T-cell (primary cell): ENCODE results near the gene CNTNAP5. TPM values are rescaled to one million over a fixed set of nuclear protein-coding genes. Genes with fewer than 3 reads are reported as not detected.
"Not testable (repeated sequence)": the region's sequence is repeated elsewhere in the genome, so short reads cannot be mapped to it uniquely, and the experiment has no call there.

Experiments used
- ATAC-seq, 4 experiments: fragments of 200-7000 bp in 3 of 4; fragments of 150-1000 bp in 1 of 4; cut with Tn5 transposase; replicated peaks in 1 of 4; 1 replicate in 3 of 4; 2 replicates in 1 of 4; pipeline ENCODE4 v1.10.0; 2021; ENCODE audit warnings: moderate library complexity in 3 of 4, mild to moderate bottlenecking in 2 of 4, moderate number of reproducible peaks in 1 of 4
- CTCF ChIA-PET, 2 donors: fragments of 300-600 bp; sonication (Branson Sonifier 250); formaldehyde crosslinking; loops; one replicate each; lab custom pipeline; 2022; ENCODE audit warnings: antibody characterized with exemption in 2 of 2; lab: Charles Lee
- POLR2A ChIA-PET, 2 donors: fragments of 300-600 bp; sonication (Branson Sonifier 250); formaldehyde crosslinking; loops; one replicate each; lab custom pipeline; 2022; ENCODE audit warnings: antibody characterized with exemption in 2 of 2; lab: Charles Lee
- DNase-seq, 35 experiments: peaks; one replicate each; pipeline versions ENCODE4 v3.0.0 to v3.0.0-alpha.2; 2013 to 2023
- H3K27ac ChIP-seq: one replicate; pipeline ENCODE4 v1.5.1; 2013; ENCODE audit warnings: low read length
- H3K27me3 ChIP-seq, 2 experiments: replicated peaks in 1 of 2; 1 replicate in 1 of 2; 2 replicates in 1 of 2; pipeline versions ENCODE4 v1.6.1 to v1.7.0; 2013; ENCODE audit warnings: low read length in 1 of 2, mixed read lengths in 1 of 2; ENCODE audit not compliant: control insufficient read depth in 2 of 2, insufficient read depth in 2 of 2; ENCODE audit errors: extremely low read depth in 1 of 2
- H3K36me3 ChIP-seq, 2 donors: 1 replicate in 1 of 2; 2 replicates in 1 of 2; pipeline versions ENCODE4 v1.6.1 to v1.7.0; 2013; ENCODE audit warnings: low read length in 1 of 2; ENCODE audit not compliant: control insufficient read depth in 2 of 2, insufficient read depth in 1 of 2; ENCODE audit errors: extremely low read depth in 1 of 2
- H3K4me1 ChIP-seq, 2 experiments: 1 replicate in 1 of 2; 2 replicates in 1 of 2; pipeline versions ENCODE4 v1.6.1 to v1.7.0; 2013; ENCODE audit warnings: low read length in 2 of 2, mixed read lengths in 1 of 2; ENCODE audit not compliant: insufficient read depth in 2 of 2, control insufficient read depth in 1 of 2; ENCODE audit errors: extremely low read depth in 1 of 2
- H3K4me3 ChIP-seq, 2 donors: 1 replicate in 1 of 2; 2 replicates in 1 of 2; pipeline versions ENCODE4 v1.5.1 to v1.7.0; 2013; ENCODE audit warnings: mild to moderate bottlenecking in 2 of 2, low read length in 1 of 2, moderate library complexity in 1 of 2; ENCODE audit not compliant: control insufficient read depth in 1 of 2; ENCODE audit errors: extremely low read depth in 1 of 2
- H3K9me3 ChIP-seq: 2 replicates; pipeline ENCODE4 v1.7.0; 2013
- H3K27ac Mint-ChIP-seq, 2 donors: one replicate each; pipeline ENCODE4 v1.8.0; 2020 to 2021; ENCODE audit warnings: mild to moderate bottlenecking in 2 of 2, mixed read lengths in 2 of 2
- H3K27me3 Mint-ChIP-seq, 2 donors: one replicate each; pipeline ENCODE4 v1.8.0; 2021 to 2022; ENCODE audit warnings: mixed read lengths in 2 of 2
- H3K36me3 Mint-ChIP-seq: one replicate; pipeline ENCODE4 v1.8.0; 2021; ENCODE audit warnings: mixed read lengths
- H3K4me1 Mint-ChIP-seq, 3 donors: one replicate each; pipeline ENCODE4 v1.8.0; 2020 to 2022; ENCODE audit warnings: mixed read lengths in 3 of 3, mild to moderate bottlenecking in 1 of 3
- H3K4me3 Mint-ChIP-seq, 3 donors: one replicate each; pipeline ENCODE4 v1.8.0; 2020 to 2022; ENCODE audit warnings: mild to moderate bottlenecking in 3 of 3, mixed read lengths in 3 of 3, moderate library complexity in 3 of 3
- H3K9me3 Mint-ChIP-seq, 3 donors: one replicate each; pipeline ENCODE4 v1.8.0; 2020 to 2022; ENCODE audit warnings: mixed read lengths in 3 of 3
- WGBS: methylation state at CpG from one replicate; pipeline ENCODE4 v1.1.5; 2013; ENCODE audit warnings: missing lambda C conversion rate; ENCODE audit not compliant: insufficient coverage; 5-methylcytosine and 5-hydroxymethylcytosine counted together
- total RNA-seq, 35 experiments: library from RNA in 6 of 35; stranded (reverse) in 6 of 35; fragments of 120-200 nt in 1 of 35; gene quantifications; one replicate each; pipeline versions ENCODE4 v1.2.1 to v1.2.4 and lab custom pipeline; 2013 to 2026

Gene CNTNAP5
- total RNA-seq, 5 donors from 2014 or later (not counting 1 experiment from before 2014, with no cell fraction given), result not detected

DNA sequence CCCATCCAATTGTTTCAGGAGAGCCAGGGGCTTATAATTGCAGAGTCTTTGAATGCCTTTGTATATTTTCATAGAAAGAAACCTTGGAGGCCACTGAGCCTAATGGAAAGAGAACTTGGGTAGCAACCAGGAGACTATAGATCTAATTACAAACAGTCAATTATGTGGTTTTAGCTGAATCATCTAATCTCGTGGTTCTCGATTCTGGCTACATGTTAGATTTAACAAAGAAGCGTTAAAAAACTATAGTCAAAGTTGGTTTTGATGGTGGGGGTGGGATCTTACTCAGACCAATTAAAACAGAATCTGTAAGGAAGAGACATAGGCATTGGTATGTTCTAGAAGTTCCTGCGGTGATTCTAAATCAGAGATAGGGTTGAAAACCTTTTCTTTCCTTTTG is 344.1 kb downstream of the CNTNAP5 start:
- Mint-ChIP-seq H3K4me3 (no peak overlapping the region), H3K4me1 (no peaks in the 10 kb centered on the region), H3K36me3 (no peaks in the 10 kb centered on the region), H3K9me3 (peaks cover 4 to 17% (median 15%) of the 10 kb centered on the region in 3 donors), H3K27me3 (no peaks in the 10 kb centered on the region), H3K27ac (no peak overlapping the region)
- Histone ChIP-seq H3K36me3 (no peaks in the 10 kb centered on the region), H3K9me3 (no peaks in the 10 kb centered on the region), H3K27me3 (no peaks in the 10 kb centered on the region), H3K4me1 (no peaks in the 10 kb centered on the region), H3K27ac (no peak overlapping the region), H3K4me3 (no peak overlapping the region)
- ChIA-PET POLR2A (no interaction called here), CTCF (interaction anchor here in 1 of 2 donors (0.7 kb wide), 1 partner anchor 372 kb away, joined by 5 read pairs; no protein-coding TSS in a partner anchor)
- WGBS, result 83% methylated on average over 1 of the region's 4 CpGs
- DNase-seq (no peak), ATAC-seq (no peak)

- Histone ChIP-seq H3K9me3 (no peaks in the 10 kb centered on the region), H3K27ac (no peak overlapping the region), H3K36me3 (no peaks in the 10 kb centered on the region), H3K4me1 (no peaks in the 10 kb centered on the region), H3K4me3 (no peak overlapping the region), H3K27me3 (no peaks in the 10 kb centered on the region)
- no peak for DNase-seq
- H3K9me3 Mint-ChIP-seq, result peaks cover 4 to 6% (median 5%) of the 10 kb centered on the region in 3 donors
- no peak overlapping the region for H3K27ac Mint-ChIP-seq
- H3K4me3 Mint-ChIP-seq, result no peak overlapping the region
- H3K4me1 Mint-ChIP-seq, result no peaks in the 10 kb centered on the region
- 87% methylated on average over 3 of the region's 3 CpGs for WGBS
- ATAC-seq, result no peak
- ChIA-PET CTCF (no interaction called here), POLR2A (no interaction called here)
- no peaks in the 10 kb centered on the region for H3K27me3 Mint-ChIP-seq
- H3K36me3 Mint-ChIP-seq, result no peaks in the 10 kb centered on the region
Measured at GRCh38 chr2:124380221-124380749, 355.2 kb downstream of the CNTNAP5 start.

DNA sequence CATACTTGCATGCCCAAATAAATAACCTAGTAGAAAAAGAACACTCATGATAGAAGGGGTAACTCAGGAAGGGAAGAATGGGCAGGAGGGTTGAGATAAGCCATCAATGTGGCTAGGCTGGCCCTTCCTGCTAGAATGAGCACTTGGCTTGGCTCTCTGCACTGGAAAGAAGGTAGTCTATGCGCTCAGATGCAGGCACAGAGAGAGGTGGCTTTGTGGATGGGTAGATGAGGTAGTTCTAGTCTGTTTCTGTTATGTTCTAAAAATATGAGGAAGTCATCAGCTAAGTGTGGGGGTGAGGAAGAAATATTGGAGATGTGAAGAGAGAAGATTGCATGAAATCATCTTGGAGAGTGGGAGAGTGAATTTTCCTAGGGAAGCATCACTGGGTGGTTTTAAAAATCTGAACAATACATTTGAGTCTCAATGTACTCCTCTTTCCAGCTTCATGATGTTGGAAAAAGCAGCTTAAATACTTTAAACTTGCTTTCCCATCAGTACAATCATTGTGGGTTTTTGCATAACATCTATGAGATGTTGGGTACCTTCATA is 357.1 kb downstream of the CNTNAP5 start:
- H3K27me3 ChIP-seq, result no peaks in the 10 kb centered on the region
- Mint-ChIP-seq H3K27ac (no peak overlapping the region), H3K4me1 (no peaks in the 10 kb centered on the region), H3K27me3 (no peaks in the 10 kb centered on the region), H3K36me3 (no peaks in the 10 kb centered on the region), H3K4me3 (no peak overlapping the region), H3K9me3 (peaks cover 5 to 8% (median 5%) of the 10 kb centered on the region in 3 donors)
- ATAC-seq (no peak), DNase-seq (no peak)
- H3K4me1 ChIP-seq, result no peaks in the 10 kb centered on the region
- H3K36me3 ChIP-seq, result no peaks in the 10 kb centered on the region
- POLR2A ChIA-PET, result no interaction called here
- 88% methylated on average over 1 of the region's 1 CpG for WGBS
- H3K4me3 ChIP-seq, result no peak overlapping the region
- CTCF ChIA-PET, result no interaction called here
- H3K9me3 ChIP-seq, result no peaks in the 10 kb centered on the region
- H3K27ac ChIP-seq, result no peak overlapping the region

- POLR2A ChIA-PET, result no interaction called here
- H3K4me1 ChIP-seq, result no peaks in the 10 kb centered on the region
- Mint-ChIP-seq H3K27me3 (no peaks in the 10 kb centered on the region), H3K36me3 (no peaks in the 10 kb centered on the region), H3K27ac (no peak overlapping the region), H3K4me3 (no peak overlapping the region), H3K9me3 (peaks cover 4 to 9% (median 5%) of the 10 kb centered on the region in 3 donors), H3K4me1 (no peaks in the 10 kb centered on the region)
- H3K36me3 ChIP-seq, result no peaks in the 10 kb centered on the region
- no peak overlapping the region for H3K4me3 ChIP-seq
- DNase-seq (no peak), ATAC-seq (no peak)
- no peak overlapping the region for H3K27ac ChIP-seq
- H3K27me3 ChIP-seq, result no peaks in the 10 kb centered on the region
- H3K9me3 ChIP-seq, result no peaks in the 10 kb centered on the region
- 100% methylated on average over 2 of the region's 3 CpGs for WGBS
- CTCF ChIA-PET, result no interaction called here
Measured at GRCh38 chr2:124395961-124396360, 370.9 kb downstream of the CNTNAP5 start.

- POLR2A ChIA-PET, result no interaction called here
- WGBS, result no CpG with 5 or more reads among the region's 3 CpGs
- H3K4me1 Mint-ChIP-seq, result no peaks in the 10 kb centered on the region
- no peak overlapping the region for H3K27ac ChIP-seq
- no peak overlapping the region for H3K4me3 Mint-ChIP-seq
- H3K9me3 Mint-ChIP-seq, result peaks cover 10 to 23% (median 19%) of the 10 kb centered on the region in 3 donors
- H3K4me1 ChIP-seq, result no peaks in the 10 kb centered on the region
- H3K9me3 ChIP-seq, result no peaks in the 10 kb centered on the region
- no peaks in the 10 kb centered on the region for H3K27me3 Mint-ChIP-seq
- no peaks in the 10 kb centered on the region for H3K36me3 Mint-ChIP-seq
- ATAC-seq (no peak), DNase-seq (no peak)
- no peaks in the 10 kb centered on the region for H3K27me3 ChIP-seq
- H3K36me3 ChIP-seq, result no peaks in the 10 kb centered on the region
- no peak overlapping the region for H3K27ac Mint-ChIP-seq
- CTCF ChIA-PET, result no interaction called here
- H3K4me3 ChIP-seq, result no peak overlapping the region
Measured at GRCh38 chr2:124402274-124402673, 377.2 kb downstream of the CNTNAP5 start.

DNA sequence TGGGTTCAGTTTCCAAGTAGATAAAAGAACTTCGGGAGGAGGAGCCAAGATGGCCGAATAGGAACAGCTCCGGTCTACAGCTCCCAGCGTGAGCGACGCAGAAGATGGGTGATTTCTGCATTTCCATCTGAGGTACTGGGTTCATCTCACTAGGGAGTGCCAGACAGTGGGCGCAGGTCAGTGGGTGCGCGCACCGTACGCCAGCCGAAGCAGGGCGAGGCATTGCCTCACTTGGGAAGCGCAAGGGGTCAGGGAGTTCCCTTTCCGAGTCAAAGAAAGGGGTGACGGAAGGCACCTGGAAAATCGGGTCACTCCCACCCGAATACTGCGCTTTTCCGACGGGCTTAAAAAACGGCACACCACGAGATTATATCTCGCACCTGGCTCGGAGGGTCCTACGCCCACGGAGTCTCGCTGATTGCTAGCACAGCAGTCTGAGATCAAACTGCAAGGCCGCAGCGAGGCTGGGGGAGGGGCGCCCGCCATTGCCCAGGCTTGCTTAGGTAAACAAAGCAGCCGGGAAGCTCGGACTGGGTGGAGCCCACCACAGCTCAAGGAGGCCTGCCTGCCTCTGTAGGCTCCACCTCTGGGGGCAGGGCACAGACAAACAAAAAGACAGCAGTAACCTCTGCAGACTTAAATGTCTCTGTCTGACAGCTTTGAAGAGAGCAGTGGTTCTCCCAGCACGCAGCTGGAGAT is 382.9 kb downstream of the CNTNAP5 start:
- H3K4me1 ChIP-seq, H3K27me3 ChIP-seq, CTCF ChIA-PET, H3K4me3 ChIP-seq, ATAC-seq, H3K27ac ChIP-seq, H3K4me1 Mint-ChIP-seq, H3K9me3 ChIP-seq, H3K27ac Mint-ChIP-seq, POLR2A ChIA-PET, H3K27me3 Mint-ChIP-seq, H3K36me3 ChIP-seq, H3K36me3 Mint-ChIP-seq, H3K4me3 Mint-ChIP-seq, DNase-seq: not testable (repeated sequence)
- WGBS, result no CpG with 5 or more reads among the region's 35 CpGs
- peaks cover 8 to 16% (median 10%) of the 10 kb centered on the region in 3 donors for H3K9me3 Mint-ChIP-seq
